SH-SY5Y (cell line): Measurements from ENCODE around the gene FOXD4.
"Not testable (repeated sequence)": the region's sequence is repeated elsewhere in the genome, so short reads cannot be mapped to it uniquely, and the experiment has no call there.

Source experiments
- GATA2 ChIP-seq: IDR thresholded peaks from 2 replicates; pipeline ENCODE4 v1.6.1; 2011; ENCODE audit warnings: mild to moderate bottlenecking, low read depth, low read length
- GATA3 ChIP-seq: IDR thresholded peaks from 2 replicates; pipeline ENCODE4 v1.6.1; 2011; ENCODE audit warnings: low read depth, mild to moderate bottlenecking, low read length, moderate library complexity

FOXD4 gene

DNA sequence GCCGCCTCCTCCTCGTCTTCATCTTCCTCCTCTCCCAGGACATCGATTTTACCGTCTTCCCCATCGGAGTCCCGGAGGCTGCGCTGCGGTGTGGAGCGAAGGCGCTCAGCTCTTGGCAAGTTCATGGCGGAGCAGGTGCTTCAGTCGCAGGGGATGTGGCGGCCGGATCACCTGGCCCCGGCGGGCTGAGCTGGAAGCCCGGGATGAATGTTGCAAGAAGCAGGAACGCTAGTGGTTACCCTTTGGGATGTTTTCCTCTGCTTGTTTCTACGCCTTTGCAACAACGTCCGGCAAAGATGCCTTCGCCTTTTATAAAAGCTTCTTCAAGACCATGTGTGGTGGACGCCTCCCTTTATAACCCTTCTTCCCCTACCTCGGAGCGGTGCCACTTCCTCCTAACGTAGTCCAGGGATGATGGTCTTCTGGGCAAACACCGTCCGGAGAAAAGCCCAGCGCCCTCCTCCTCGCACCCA lies at the start of gene FOXD4:
FOXD4 (minus strand) TSS at position 423 of the 473 bp plus-strand sequence; CDS start at position 125, 298 bp downstream.
- not testable (repeated sequence) for TF ChIP-seq GATA2, GATA3
